Measurements from ENCODE around the gene DMRTC2. TPM values are rescaled to one million over a fixed set of nuclear protein-coding genes. Genes with fewer than 3 reads are reported as not detected.

Gene DMRTC2
- total RNA-seq, 1 donor = not detected

GRCh38 chr19:41845051-41845590, 279 bp downstream of the DMRTC2 start:
- no peak for DNase-seq (ENCODE audit: low read depth in 2 of 3, low spot score in 2 of 3)

- no peak for DNase-seq (ENCODE audit: low read depth in 2 of 3, low spot score in 2 of 3)
Measured at GRCh38 chr19:41847351-41848105, 2.7 kb downstream of the DMRTC2 start.

GRCh38 chr19:41848666-41849065, 3.8 kb downstream of the DMRTC2 start:
- no peak for DNase-seq (ENCODE audit: low read depth in 2 of 3, low spot score in 2 of 3)

- no peak for DNase-seq (ENCODE audit: low read depth in 2 of 3, low spot score in 2 of 3)
Measured at GRCh38 chr19:41849067-41849466, 4.2 kb downstream of the DMRTC2 start.

GRCh38 chr19:41850381-41850780, 5.5 kb downstream of the DMRTC2 start:
- no peak for DNase-seq (ENCODE audit: low read depth in 2 of 3, low spot score in 2 of 3)

GRCh38 chr19:41851456-41851855, 6.6 kb downstream of the DMRTC2 start:
- no peak for DNase-seq (ENCODE audit: low read depth in 2 of 3, low spot score in 2 of 3)

- no peak for DNase-seq (ENCODE audit: low read depth in 2 of 3, low spot score in 2 of 3)
Measured at GRCh38 chr19:41853344-41853743, 8.5 kb downstream of the DMRTC2 start.

GRCh38 chr19:41853768-41854167, 8.9 kb downstream of the DMRTC2 start:
- no peak for DNase-seq (ENCODE audit: low read depth in 2 of 3, low spot score in 2 of 3)

- no peak for DNase-seq (ENCODE audit: low read depth in 2 of 3, low spot score in 2 of 3)
Measured at GRCh38 chr19:41859213-41859617, 14.4 kb downstream of the DMRTC2 start.

GRCh38 chr19:41859618-41860418, 15.0 kb downstream of the DMRTC2 start, which contains the start of gene RPS19:
TSS of gene RPS19 (plus strand) at chr19:41860255. CDS start at chr19:41860775, 520 bp downstream.
- peak; percentile 97 to 99 (median 98) for DNase-seq (ENCODE audit: low read depth in 2 of 3, low spot score in 2 of 3)

- no peak for DNase-seq (ENCODE audit: low read depth in 2 of 3, low spot score in 2 of 3)
Measured at GRCh38 chr19:41860419-41861115, 15.7 kb downstream of the DMRTC2 start.

- DNase-seq (ENCODE audit: low read depth in 2 of 3, low spot score in 2 of 3) = no peak
Measured at GRCh38 chr19:41861116-41861768, 16.4 kb downstream of the DMRTC2 start.

GRCh38 chr19:41861846-41862245, 17.0 kb downstream of the DMRTC2 start:
- DNase-seq (ENCODE audit: low read depth in 2 of 3, low spot score in 2 of 3) = no peak

GRCh38 chr19:41862445-41862986, 17.7 kb downstream of the DMRTC2 start:
- DNase-seq (ENCODE audit: low read depth in 2 of 3, low spot score in 2 of 3) = no peak

GRCh38 chr19:41863209-41863931, 18.5 kb downstream of the DMRTC2 start:
- DNase-seq (ENCODE audit: low read depth in 2 of 3, low spot score in 2 of 3) = peak in 1 of 3 donors; percentile 45

GRCh38 chr19:41864374-41864773, 19.5 kb downstream of the DMRTC2 start:
- DNase-seq (ENCODE audit: low read depth in 2 of 3, low spot score in 2 of 3) = no peak

GRCh38 chr19:41866284-41866683, 21.4 kb downstream of the DMRTC2 start:
- DNase-seq (ENCODE audit: low read depth in 2 of 3, low spot score in 2 of 3) = no peak

GRCh38 chr19:41868120-41868988, 23.5 kb downstream of the DMRTC2 start:
- no peak for DNase-seq (ENCODE audit: low read depth in 2 of 3, low spot score in 2 of 3)

GRCh38 chr19:41868989-41869300, 24.1 kb downstream of the DMRTC2 start:
- DNase-seq (ENCODE audit: low read depth in 2 of 3, low spot score in 2 of 3) = no peak

All from hematopoietic multipotent progenitor cell (in vitro differentiated cells).